Activated CD4-positive, alpha-beta T cell treated with anti-CD3 and anti-CD28 coated beads, Interleukin-2, amount 50 U/mL, for 16 hours (primary cell): Measurements from ENCODE around the gene CFAP73.
A peak's percentile ranks its signal among the peaks of the same experiment; 100 is the strongest.
"Not testable (repeated sequence)": the region's sequence is repeated elsewhere in the genome, so short reads cannot be mapped to it uniquely, and the experiment has no call there.

Source experiments
- DNase-seq: peaks from one replicate; pipeline ENCODE4 v3.0.0-alpha.2; 2020

CFAP73 gene

GRCh38 chr12:113120670-113121370 is 28.7 kb upstream of the CFAP73 start:
- no peak for DNase-seq

- no peak for DNase-seq
These were observed 21.7 kb upstream of the CFAP73 start for GRCh38 chr12:113127791-113128199.

GRCh38 chr12:113128802-113129663 is 20.5 kb upstream of the CFAP73 start:
- no peak for DNase-seq

GRCh38 chr12:113129664-113130456 is 19.7 kb upstream of the CFAP73 start:
- no peak for DNase-seq

- DNase-seq = no peak
These were observed 18.9 kb upstream of the CFAP73 start for GRCh38 chr12:113130457-113131135.

GRCh38 chr12:113131556-113131955 is 18.0 kb upstream of the CFAP73 start:
- DNase-seq = no peak

GRCh38 chr12:113133036-113133435 is 16.5 kb upstream of the CFAP73 start:
- no peak for DNase-seq

- no peak for DNase-seq
These were observed 15.9 kb upstream of the CFAP73 start for GRCh38 chr12:113133666-113134065.

GRCh38 chr12:113134071-113134470 is 15.5 kb upstream of the CFAP73 start:
- DNase-seq = no peak

- DNase-seq = no peak
These were observed 15.0 kb upstream of the CFAP73 start for GRCh38 chr12:113134521-113134951.

GRCh38 chr12:113135178-113136127 is 14.1 kb upstream of the CFAP73 start, which contains the start of gene RASAL1:
RASAL1 (minus strand) TSS chr12:113135761; CDS start chr12:113135462, 299 bp downstream.
- peak; percentile 69 for DNase-seq

GRCh38 chr12:113136128-113136989 is 13.2 kb upstream of the CFAP73 start:
- peak; percentile 37 for DNase-seq

- no peak for DNase-seq
These were observed 12.5 kb upstream of the CFAP73 start for GRCh38 chr12:113136990-113137511.

- no peak for DNase-seq
These were observed 11.4 kb upstream of the CFAP73 start for GRCh38 chr12:113137861-113138783.

GRCh38 chr12:113138826-113139225 is 10.7 kb upstream of the CFAP73 start:
- no peak for DNase-seq

- DNase-seq = no peak
These were observed 8.8 kb upstream of the CFAP73 start for GRCh38 chr12:113140706-113141105.

GRCh38 chr12:113141716-113142115 is 7.8 kb upstream of the CFAP73 start:
- DNase-seq = not testable (repeated sequence)

- DNase-seq = no peak
These were observed 7.2 kb upstream of the CFAP73 start for GRCh38 chr12:113142173-113142885.
